ENCODE results near the gene ZDHHC13. TPM values are rescaled to one million over a fixed set of nuclear protein-coding genes. Genes with fewer than 3 reads are reported as not detected.

ZDHHC13 gene
- total and polyA plus RNA-seq, 2 of the 8 experiments (the other 6 are each of a cell fraction or from before 2014, with no cell fraction given) = 22.4 to 24.1 TPM

- WGBS, 2 experiments (ENCODE audit: extremely low coverage in 1 of 2, insufficient coverage in 1 of 2, insufficient read length in 1 of 2, insufficient replicate concordance in 2 of 2, low coverage in 1 of 2, low lambda C conversion rate in 2 of 2, missing lambda C conversion rate in 1 of 2) = 87% methylated on average over 2 of the region's 2 CpGs; no CpG with 5 or more reads in 1 of the 2 experiments
- no peak overlapping the region for H3K4ac ChIP-seq (replicated peaks; ENCODE audit: insufficient read length, low read depth, low read length)
- H3K23ac ChIP-seq (ENCODE audit: insufficient read length) = no peak overlapping the region
- no peak overlapping the region for H2AK5ac ChIP-seq (ENCODE audit: low read depth, low read length)
- H3K18ac ChIP-seq (ENCODE audit: extremely low read depth, low read length) = no peak overlapping the region
- ChIA-PET CTCF (ENCODE audit: partially characterized antibody) (interaction anchor here (0.9 to 2.0 kb wide), 4 partner anchors 54 to 97 kb away, joined by 3 to 9 read pairs (median 4); no protein-coding TSS in a partner anchor), POLR2A (ENCODE audit: partially characterized antibody) (interaction anchor here (1.2 kb wide), 1 partner anchor 11 kb away, joined by 4 read pairs; no protein-coding TSS in a partner anchor)
- no peak overlapping the region for H2BK5ac ChIP-seq (ENCODE audit: low read depth, low read length)
- no peak for FAIRE-seq
- H4K91ac ChIP-seq (replicated peaks; ENCODE audit: insufficient read length, low read length) = no peak overlapping the region
- H3K56ac ChIP-seq (replicated peaks; ENCODE audit: insufficient read length, low read depth, low read length) = no peak overlapping the region
- H2BK12ac ChIP-seq (ENCODE audit: low read depth, low read length) = no peak overlapping the region
- H3K27ac ChIP-seq (ENCODE audit: low read depth, low read length) = no peak overlapping the region
- no peak overlapping the region for H4K8ac ChIP-seq (ENCODE audit: extremely low read depth, insufficient read depth, low read length)
- no peaks in the 10 kb centered on the region for H3K4me1 ChIP-seq (replicated peaks in 1 of 4; ENCODE audit: control insufficient read depth in 3 of 4, insufficient read depth in 4 of 4, low read length in 3 of 4)
- H3K9ac ChIP-seq (replicated peaks in 1 of 4; ENCODE audit: extremely low read depth in 1 of 4, low read depth in 3 of 4, low read length in 3 of 4) = no peak overlapping the region
- peaks cover 0 to 1% of the 10 kb centered on the region in 2 experiments for H4K20me1 ChIP-seq (replicated peaks in 1 of 2; ENCODE audit: control insufficient read depth in 1 of 2, insufficient read depth in 2 of 2, low read length in 2 of 2)
- H2BK20ac ChIP-seq (ENCODE audit: low read length) = no peak overlapping the region
- H2AFZ ChIP-seq (ENCODE audit: low read length) = no peak overlapping the region
- no peak overlapping the region for H3K4me2 ChIP-seq (ENCODE audit: insufficient read depth in 1 of 2, low read depth in 2 of 2, low read length in 2 of 2)
- H3K14ac ChIP-seq (ENCODE audit: insufficient read length) = no peak overlapping the region
- H3K79me1 ChIP-seq (ENCODE audit: low read depth, low read length) = no peaks in the 10 kb centered on the region
- no peaks in the 10 kb centered on the region for H3K9me3 ChIP-seq (ENCODE audit: insufficient read depth in 2 of 2, low read depth in 1 of 2, low read length in 1 of 2)
- H3K79me2 ChIP-seq (ENCODE audit: control insufficient read depth in 1 of 2, insufficient read depth in 2 of 2, low read length in 2 of 2) = no peaks in the 10 kb centered on the region
- peaks cover 0 to 1% (median 0%) of the 10 kb centered on the region in 4 experiments; a peak in 1 of 7 replicates for H3K27me3 ChIP-seq (replicated peaks in 1 of 4; ENCODE audit: control insufficient read depth in 3 of 4, extremely low read depth in 1 of 4, insufficient read depth in 3 of 4, low read length in 3 of 4)
- H3K23me2 ChIP-seq (ENCODE audit: low read depth, low read length) = no peaks in the 10 kb centered on the region
- TF ChIP-seq CEBPB (IDR thresholded peaks at IDR 0.05; ENCODE audit: low read depth, low read length) (no peak), MAFK (IDR thresholded peaks at IDR 0.05; ENCODE audit: low read depth, low read length) (no peak), POLR2AphosphoS5 (IDR thresholded peaks at IDR 0.05; ENCODE audit: low read depth, low read length) (no peak), RFX5 (IDR thresholded peaks at IDR 0.05; ENCODE audit: borderline replicate concordance, low read depth, low read length) (no peak), POU5F1 (IDR thresholded peaks at IDR 0.05; ENCODE audit: low read depth, low read length) (no peak)
- peaks cover 3 to 50% (median 16%) of the 10 kb centered on the region in 4 experiments; a peak in 7 of 8 replicates for H3K36me3 ChIP-seq (ENCODE audit: control insufficient read depth in 2 of 4, insufficient read depth in 4 of 4, low read length in 3 of 4)
- H4K5ac ChIP-seq (ENCODE audit: insufficient read length, low read depth, low read length) = no peak overlapping the region
- no peak overlapping the region for H2BK15ac ChIP-seq (ENCODE audit: low read length)
- H3K4me3 ChIP-seq (ENCODE audit: extremely low read depth in 1 of 4, insufficient read depth in 2 of 4, low read depth in 3 of 4, low read length in 4 of 4) = no peak overlapping the region
- H2BK120ac ChIP-seq (replicated peaks; ENCODE audit: low read depth, low read length) = no peak overlapping the region
- no peak for DNase-seq (ENCODE audit: low read depth in 1 of 2, low spot score in 2 of 2)
Measured at GRCh38 chr11:19161651-19162050, 44.7 kb downstream of the ZDHHC13 start.
